ENCODE data around the gene S100A12.

The S100A12 gene

DNA sequence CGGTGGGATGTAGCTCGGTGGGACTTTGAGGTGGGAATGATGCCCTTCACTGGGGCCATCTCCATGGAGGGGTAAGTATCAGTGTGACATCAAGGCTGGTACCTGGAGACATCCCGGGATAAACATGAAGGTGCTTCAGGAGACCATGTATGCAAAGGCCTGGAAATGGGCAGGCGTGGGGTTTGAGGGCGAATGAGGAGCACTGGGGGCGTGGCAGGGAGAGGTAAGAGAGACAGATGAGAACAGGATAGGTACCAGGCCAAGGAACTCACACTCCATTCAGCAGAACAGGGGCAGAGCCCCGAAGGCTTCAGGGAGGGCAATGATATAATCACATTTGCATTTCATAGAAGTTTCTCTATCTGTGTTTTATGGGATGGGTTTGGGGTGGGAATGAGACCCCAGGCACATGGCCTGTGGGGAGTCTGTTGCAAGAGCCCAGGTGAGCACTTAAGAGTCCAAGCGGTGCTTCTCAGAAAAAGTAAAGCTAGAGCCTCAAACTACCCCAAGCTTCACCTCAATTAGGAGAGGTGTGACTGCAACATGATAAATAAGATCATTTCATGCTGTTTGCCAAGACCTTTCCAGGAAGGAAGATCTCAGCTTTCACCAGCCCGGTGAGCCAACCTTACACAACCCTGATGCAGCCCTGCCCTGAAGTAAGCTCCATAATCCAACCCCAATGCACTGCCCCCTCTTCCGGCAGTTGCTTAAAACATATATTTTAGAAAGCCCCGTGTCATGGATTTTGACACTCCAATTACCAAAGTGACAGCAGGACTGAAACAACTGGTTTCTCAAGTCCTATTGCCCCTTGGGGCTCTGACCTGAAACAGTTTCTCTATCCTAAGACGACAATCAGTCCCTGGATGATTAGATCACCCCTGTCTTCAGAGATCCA is 10.4 kb downstream of the S100A12 start:
- DNase-seq = no peak

DNA sequence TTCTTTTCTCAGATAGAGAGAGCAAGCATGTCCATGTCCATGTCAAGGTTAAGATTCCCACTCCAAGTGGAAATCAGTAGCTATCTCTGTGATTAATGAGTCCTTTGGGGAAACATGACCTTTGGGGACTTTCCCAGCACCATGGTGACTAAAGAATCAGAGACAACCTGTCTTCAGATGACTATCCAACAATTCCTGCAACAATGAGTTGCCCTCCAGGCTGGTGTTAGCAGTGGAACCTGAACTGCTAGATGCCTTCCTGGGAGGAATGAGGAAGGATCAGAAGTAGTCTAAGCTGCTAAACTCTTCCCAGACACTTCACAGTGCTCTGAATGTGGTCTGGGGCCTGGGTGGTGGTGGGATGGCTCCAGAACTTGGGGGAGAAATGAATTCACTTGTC is 11.3 kb downstream of the S100A12 start:
- DNase-seq = no peak

- no peak for DNase-seq
These were observed 11.8 kb downstream of the S100A12 start for GRCh38 chr1:153363641-153364040.

DNA sequence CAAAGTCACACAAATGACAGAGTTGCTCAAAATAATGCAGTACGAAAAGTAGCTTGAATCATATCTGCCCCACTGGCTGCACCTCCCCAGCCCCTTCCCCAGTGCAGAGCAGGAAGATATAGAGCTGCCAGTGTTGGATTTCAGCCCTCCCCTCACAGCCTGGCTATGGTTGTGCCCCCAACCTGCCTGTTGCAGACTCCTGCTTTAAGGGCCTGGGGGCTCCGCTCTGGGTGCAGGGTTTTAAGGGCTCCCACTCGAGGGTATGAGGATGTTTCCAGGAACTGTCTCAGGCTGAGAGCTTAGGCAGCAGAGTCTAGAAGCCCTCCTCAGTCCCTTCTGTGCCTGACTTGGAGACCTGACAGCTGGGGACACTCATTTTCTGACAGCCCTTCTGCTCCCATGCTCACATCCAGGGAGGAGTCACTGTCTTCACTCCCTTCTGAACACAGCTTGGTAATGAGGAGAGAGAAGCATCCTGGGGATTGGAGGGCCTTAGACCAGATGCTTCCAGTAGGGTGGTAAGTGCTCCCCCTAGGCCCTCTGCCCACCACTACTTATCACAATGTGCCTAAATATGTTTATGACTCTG is 13.1 kb downstream of the S100A12 start:
- no peak for DNase-seq

DNA sequence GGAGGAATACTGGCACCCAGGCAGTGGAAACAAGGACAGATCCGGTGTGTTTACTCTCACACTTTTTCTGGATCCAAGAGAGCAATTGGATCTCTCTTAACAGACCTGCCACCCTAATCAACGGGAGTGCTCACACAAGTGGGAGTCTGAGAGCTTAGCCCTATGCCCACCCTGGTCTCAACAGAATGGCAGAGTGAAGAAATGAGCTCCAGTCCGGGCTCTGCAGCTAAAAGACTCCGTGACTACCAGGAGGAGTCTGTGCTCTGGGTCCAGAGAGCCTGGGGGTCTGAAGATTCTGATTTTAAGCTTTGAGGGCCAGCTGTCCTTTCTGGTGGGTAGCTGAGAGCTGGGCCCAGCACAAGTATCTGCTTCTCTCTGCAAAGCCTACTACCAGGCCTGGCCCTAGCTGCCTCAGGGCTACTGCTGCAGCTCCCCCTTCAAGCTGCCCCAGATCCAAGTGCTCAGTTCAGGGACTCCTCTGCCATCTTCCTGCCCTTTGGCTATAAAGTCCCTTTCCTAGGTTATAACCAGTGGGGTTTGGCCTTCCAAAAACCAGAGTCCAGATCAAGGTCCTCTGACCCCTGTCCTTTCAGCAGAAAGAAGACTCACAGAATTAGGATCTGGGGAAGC is 13.8 kb downstream of the S100A12 start:
- no peak for DNase-seq

GRCh38 chr1:153360592-153361479 is 14.6 kb downstream of the S100A12 start:
- DNase-seq = no peak

- no peak for DNase-seq
These were observed 15.2 kb downstream of the S100A12 start for GRCh38 chr1:153360190-153360589.

DNA sequence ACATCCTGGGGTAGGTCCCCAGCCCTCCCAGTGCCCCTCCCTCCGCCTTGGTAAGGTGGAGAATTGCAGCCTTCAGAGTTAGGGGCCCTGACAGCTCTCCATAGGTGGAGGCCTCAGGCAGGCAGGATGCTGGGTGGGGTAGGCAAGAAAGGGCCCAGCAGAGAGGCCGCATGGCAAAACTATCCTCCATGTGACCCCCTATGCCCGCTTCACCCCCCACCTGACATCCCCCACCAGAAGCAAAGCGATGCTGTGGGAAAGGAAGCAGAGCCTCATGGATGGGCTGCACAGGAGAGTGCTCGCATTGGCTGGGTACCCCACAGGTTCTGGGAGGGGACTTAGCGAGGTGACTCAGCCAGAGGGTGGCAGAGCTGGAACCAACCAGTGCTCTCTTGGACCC is 16.2 kb downstream of the S100A12 start:
- DNase-seq = no peak

GRCh38 chr1:153358691-153358975 is 16.8 kb downstream of the S100A12 start:
- no peak for DNase-seq

GRCh38 chr1:153357853-153358690 is 17.3 kb downstream of the S100A12 start, which contains the start of gene S100A9:
S100A9 (plus strand) TSS chr1:153357854; CDS start chr1:153358284, 430 bp downstream.
- no peak for DNase-seq

DNA sequence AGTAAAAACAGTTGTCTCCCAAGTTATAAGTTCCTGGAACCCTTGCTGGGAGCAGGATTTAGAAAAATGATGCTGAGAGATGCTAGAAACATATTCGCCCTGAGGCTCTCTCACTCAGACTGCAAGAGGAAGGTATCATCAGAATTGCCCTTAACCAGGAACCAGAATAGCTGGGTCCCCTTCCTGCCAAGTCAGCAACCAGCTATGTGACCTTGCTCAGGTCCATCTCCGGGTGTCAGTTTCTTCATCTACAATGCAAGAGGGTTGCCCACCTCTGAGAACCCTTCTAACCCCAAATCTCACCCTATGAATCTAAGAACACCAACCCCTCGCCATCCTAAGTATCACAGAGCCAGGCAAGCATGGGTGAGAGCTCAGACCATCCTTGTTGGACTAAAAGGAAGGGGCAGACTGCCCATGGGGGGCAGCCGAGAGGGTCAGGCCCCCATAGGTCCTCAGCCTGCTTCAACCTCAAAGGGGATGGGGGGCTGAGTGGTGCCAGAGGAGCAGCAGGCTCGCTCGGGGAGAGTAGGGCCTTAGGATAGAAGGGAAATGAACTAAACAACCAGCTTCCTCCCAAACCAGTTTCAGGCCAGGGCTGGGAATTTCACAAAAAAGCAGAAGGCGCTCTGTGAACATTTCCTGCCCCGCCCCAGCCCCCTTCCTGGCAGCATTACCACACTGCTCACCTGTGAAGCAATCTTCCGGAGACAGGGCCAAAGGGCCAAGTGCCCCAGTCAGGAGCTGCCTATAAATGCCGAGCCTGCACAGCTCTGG is 18.2 kb downstream of the S100A12 start:
- peak; percentile 41 for DNase-seq

GRCh38 chr1:153356392-153357075 is 18.9 kb downstream of the S100A12 start:
- no peak for DNase-seq

GRCh38 chr1:153355445-153356071 is 19.9 kb downstream of the S100A12 start:
- peak; percentile 79 for DNase-seq

GRCh38 chr1:153354515-153355193 is 20.8 kb downstream of the S100A12 start:
- DNase-seq = no peak

- peak; percentile 41 for DNase-seq
These were observed 22.0 kb downstream of the S100A12 start for GRCh38 chr1:153353226-153353947.

DNA sequence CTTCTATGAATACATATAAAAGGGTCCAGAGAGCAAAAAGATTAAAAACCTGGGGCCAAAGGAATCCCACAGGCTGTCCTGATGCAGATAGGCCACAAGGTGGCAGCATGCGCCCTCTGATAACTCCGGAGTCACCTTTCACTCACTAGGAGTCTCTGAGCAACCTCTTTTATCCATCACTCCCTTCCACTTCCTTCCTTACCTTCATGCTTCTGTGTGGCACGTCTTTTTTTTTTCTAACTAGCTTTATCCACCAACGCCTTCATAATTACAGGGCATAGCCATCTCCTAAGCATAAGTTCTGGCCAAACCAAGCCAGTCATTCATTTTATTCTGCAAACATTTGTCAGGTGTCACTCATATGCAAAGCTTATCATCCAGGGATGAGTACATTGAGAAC is 22.9 kb downstream of the S100A12 start:
- peak; percentile 80 for DNase-seq

GRCh38 chr1:153350321-153350957 is 25.0 kb downstream of the S100A12 start:
- no peak for DNase-seq

Data from RPMI8226 (cell line).